Smooth muscle cell (in vitro differentiated cells): Measurements from ENCODE around the gene OR10A3. TPM values are rescaled to one million over a fixed set of nuclear protein-coding genes. Genes with fewer than 3 reads are reported as not detected.

Experiments
- DNase-seq: peaks from one replicate; lab custom pipeline; 2025; ENCODE audit not compliant: unreplicated experiment; lab: John Stamatoyannopoulos, UW
- H2AFZ ChIP-seq: fragments of 200-600 bp; sonication (generic); 2 replicates; pipeline ENCODE4 v1.6.0; 2016; ENCODE audit warnings: antibody characterized with exemption, low read depth, mild to moderate bottlenecking
- H3F3A ChIP-seq: fragments of 200-600 bp; sonication (generic); 2 replicates; pipeline ENCODE4 v1.6.0; 2017; ENCODE audit warnings: antibody characterized with exemption, low read depth
- H3K27ac ChIP-seq: fragments of 200-600 bp; sonication (generic); 2 replicates; pipeline ENCODE4 v1.5.1; 2016; ENCODE audit warnings: low read depth, mild to moderate bottlenecking
- H3K27me3 ChIP-seq: fragments of 200-600 bp; sonication (generic); 2 replicates; pipeline ENCODE4 v1.6.1; 2016; ENCODE audit warnings: low read depth, mild to moderate bottlenecking
- H3K36me3 ChIP-seq: fragments of 200-600 bp; sonication (generic); 2 replicates; pipeline ENCODE4 v1.5.1; 2016; ENCODE audit warnings: low read depth
- H3K4me1 ChIP-seq: fragments of 200-600 bp; sonication (generic); 2 replicates; pipeline ENCODE4 v1.5.1; 2016; ENCODE audit warnings: low read depth
- H3K4me2 ChIP-seq: fragments of 200-600 bp; sonication (generic); 2 replicates; pipeline ENCODE4 v1.6.0; 2016; ENCODE audit warnings: mild to moderate bottlenecking
- H3K4me3 ChIP-seq: fragments of 200-600 bp; sonication (generic); 2 replicates; pipeline ENCODE4 v1.5.1; 2016; ENCODE audit warnings: mild to moderate bottlenecking
- H3K79me2 ChIP-seq: fragments of 200-600 bp; sonication (generic); 2 replicates; pipeline ENCODE4 v1.6.0; 2016; ENCODE audit warnings: low read depth, mild to moderate bottlenecking
- H3K9ac ChIP-seq: fragments of 200-600 bp; sonication (generic); 2 replicates; pipeline ENCODE4 v1.6.0; 2016; ENCODE audit warnings: low read depth
- H3K9me3 ChIP-seq: fragments of 200-600 bp; sonication (generic); replicated peaks from 2 replicates; pipeline ENCODE4 v1.5.1; 2016; ENCODE audit warnings: low read depth
- H4K20me1 ChIP-seq: fragments of 200-600 bp; sonication (generic); 2 replicates; pipeline ENCODE4 v1.6.0; 2016; ENCODE audit warnings: low read depth
- WGBS: methylation state at CpG from one replicate; pipeline ENCODE4 v1.1.7; 2016; ENCODE audit warnings: low lambda C conversion rate; 5-methylcytosine and 5-hydroxymethylcytosine counted together
- polyA plus RNA-seq: library from polyadenylated mRNA; unstranded; fragments of >200 nt; fragmentation: Nextera tagmentation; extraction: Ambion mirVana; gene quantifications from 2 replicates; pipeline ENCODE4 v1.2.1, GENCODE V29; 2016
- total RNA-seq: library from RNA; depleted of rRNA; stranded (reverse); fragments of >200 nt; gene quantifications from 2 replicates; pipeline ENCODE4 v1.2.3, GENCODE V29; 2014
- TF ChIP-seq, protein P1 (sequence below): fragments of 200-600 bp; sonication (generic); IDR thresholded peaks from 2 replicates; pipeline ENCODE4 v1.5.1; 2017; ENCODE audit warnings: borderline replicate concordance, mild to moderate bottlenecking, antibody characterized with exemption; ENCODE audit not compliant: insufficient read depth, poor library complexity, severe bottlenecking

The OR10A3 gene
- total and polyA plus RNA-seq, 2 experiments from 2014 or later: not detected

DNA sequence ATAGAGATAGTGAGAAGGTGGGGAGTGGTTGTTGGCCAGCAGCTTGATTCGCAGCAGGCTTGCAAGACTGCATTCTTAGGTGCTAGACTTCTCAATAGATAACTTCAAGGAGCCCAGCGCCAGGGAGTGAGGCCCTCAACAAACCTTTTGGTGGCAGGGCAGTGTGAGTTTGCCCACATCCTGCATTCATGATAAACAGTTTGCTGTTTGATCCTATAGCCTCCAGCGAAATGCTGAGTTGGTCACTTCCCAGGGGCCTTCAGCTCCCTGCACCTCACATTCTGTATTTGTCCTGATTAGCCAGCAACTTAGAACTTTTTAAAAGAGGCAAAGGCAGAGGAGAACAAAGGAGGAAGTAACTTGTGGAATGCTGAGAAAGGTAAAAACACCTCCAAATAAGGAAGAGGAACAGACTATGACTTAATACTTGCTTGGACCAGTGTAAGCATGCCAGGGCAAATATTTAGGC is 35.5 kb downstream of the OR10A3 start:
- Histone ChIP-seq H3K4me1 (peaks cover 31% of the 10 kb centered on the region), H3K9me3 (no peaks in the 10 kb centered on the region), H3K4me3 (no peak overlapping the region), H4K20me1 (no peaks in the 10 kb centered on the region), H3K9ac (no peak overlapping the region), H3F3A (no peaks in the 10 kb centered on the region), H2AFZ (peak overlapping the region; percentile 22), H3K79me2 (no peaks in the 10 kb centered on the region), H3K4me2 (peak overlapping the region; percentile 64), H3K36me3 (no peaks in the 10 kb centered on the region), H3K27ac (no peak overlapping the region), H3K27me3 (no peaks in the 10 kb centered on the region)
- WGBS: 18% methylated on average over 3 of the region's 3 CpGs
- TF ChIP-seq, protein P1, sequence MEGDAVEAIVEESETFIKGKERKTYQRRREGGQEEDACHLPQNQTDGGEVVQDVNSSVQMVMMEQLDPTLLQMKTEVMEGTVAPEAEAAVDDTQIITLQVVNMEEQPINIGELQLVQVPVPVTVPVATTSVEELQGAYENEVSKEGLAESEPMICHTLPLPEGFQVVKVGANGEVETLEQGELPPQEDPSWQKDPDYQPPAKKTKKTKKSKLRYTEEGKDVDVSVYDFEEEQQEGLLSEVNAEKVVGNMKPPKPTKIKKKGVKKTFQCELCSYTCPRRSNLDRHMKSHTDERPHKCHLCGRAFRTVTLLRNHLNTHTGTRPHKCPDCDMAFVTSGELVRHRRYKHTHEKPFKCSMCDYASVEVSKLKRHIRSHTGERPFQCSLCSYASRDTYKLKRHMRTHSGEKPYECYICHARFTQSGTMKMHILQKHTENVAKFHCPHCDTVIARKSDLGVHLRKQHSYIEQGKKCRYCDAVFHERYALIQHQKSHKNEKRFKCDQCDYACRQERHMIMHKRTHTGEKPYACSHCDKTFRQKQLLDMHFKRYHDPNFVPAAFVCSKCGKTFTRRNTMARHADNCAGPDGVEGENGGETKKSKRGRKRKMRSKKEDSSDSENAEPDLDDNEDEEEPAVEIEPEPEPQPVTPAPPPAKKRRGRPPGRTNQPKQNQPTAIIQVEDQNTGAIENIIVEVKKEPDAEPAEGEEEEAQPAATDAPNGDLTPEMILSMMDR: no peak
- no peak for DNase-seq

DNA sequence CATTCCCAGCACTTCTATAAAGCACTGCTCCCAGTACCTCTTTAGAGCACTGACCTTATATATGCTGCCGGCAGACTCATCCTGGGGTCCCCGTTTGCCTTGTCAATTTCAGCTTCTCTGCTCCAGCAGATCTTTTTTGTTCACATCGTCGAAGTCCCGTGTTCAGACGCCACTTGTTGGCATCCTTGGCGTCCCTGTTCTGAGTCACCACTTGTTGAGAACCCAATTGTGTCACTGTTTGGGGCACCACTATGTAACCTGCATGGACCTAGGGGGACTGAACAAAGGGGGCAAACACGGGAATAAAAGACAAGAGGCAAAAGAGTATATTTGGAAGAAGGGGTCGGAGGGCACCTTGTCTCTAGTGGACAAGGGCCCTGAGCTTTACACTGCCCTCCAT is 36.0 kb downstream of the OR10A3 start:
- Histone ChIP-seq H3K27me3 (no peaks in the 10 kb centered on the region), H3K4me3 (peak overlapping the region; percentile 13), H3F3A (no peaks in the 10 kb centered on the region), H3K79me2 (no peaks in the 10 kb centered on the region), H3K4me2 (peak overlapping the region; percentile 64), H4K20me1 (no peaks in the 10 kb centered on the region), H3K36me3 (no peaks in the 10 kb centered on the region), H2AFZ (peak overlapping the region; percentile 22), H3K9me3 (no peaks in the 10 kb centered on the region), H3K4me1 (peaks cover 27% of the 10 kb centered on the region), H3K9ac (no peak overlapping the region), H3K27ac (peak overlapping the region; percentile 39)
- DNase-seq: no peak
- WGBS: 36% methylated on average over 9 of the region's 9 CpGs
- TF ChIP-seq, protein P1: no peak

DNA sequence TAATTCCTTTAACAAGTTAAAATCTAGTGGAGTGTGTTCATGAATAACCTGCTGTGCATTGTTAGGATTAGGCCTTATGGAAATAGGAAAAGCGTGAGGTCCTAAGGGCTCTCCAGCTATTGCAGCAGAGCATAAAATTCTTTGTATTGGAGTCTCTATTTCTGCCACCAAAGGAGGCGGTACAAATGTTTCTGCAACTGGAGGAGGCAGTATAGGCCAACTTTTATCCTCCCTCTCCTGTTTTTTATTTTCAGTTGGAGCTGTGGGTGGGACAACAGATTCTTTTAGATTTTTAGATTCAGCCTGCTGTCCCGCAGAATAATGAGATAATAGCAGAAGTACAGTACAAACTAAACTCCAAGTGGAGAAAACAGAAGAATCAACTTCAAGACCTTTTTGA is 36.6 kb downstream of the OR10A3 start:
- H4K20me1 ChIP-seq: no peaks in the 10 kb centered on the region
- peak overlapping the region; percentile 13 for H3K4me3 ChIP-seq
- H3K27me3 ChIP-seq: no peaks in the 10 kb centered on the region
- H3F3A ChIP-seq: no peaks in the 10 kb centered on the region
- H3K79me2 ChIP-seq: no peaks in the 10 kb centered on the region
- no peak for DNase-seq
- H2AFZ ChIP-seq: peak overlapping the region; percentile 22
- 36% methylated on average over 3 of the region's 3 CpGs for WGBS
- peaks cover 24% of the 10 kb centered on the region for H3K4me1 ChIP-seq
- H3K36me3 ChIP-seq: no peaks in the 10 kb centered on the region
- no peaks in the 10 kb centered on the region for H3K9me3 ChIP-seq
- TF ChIP-seq, protein P1: peak; percentile 20
- no peak overlapping the region for H3K9ac ChIP-seq
- peak overlapping the region; percentile 64 for H3K4me2 ChIP-seq
- H3K27ac ChIP-seq: peak overlapping the region; percentile 39

DNA sequence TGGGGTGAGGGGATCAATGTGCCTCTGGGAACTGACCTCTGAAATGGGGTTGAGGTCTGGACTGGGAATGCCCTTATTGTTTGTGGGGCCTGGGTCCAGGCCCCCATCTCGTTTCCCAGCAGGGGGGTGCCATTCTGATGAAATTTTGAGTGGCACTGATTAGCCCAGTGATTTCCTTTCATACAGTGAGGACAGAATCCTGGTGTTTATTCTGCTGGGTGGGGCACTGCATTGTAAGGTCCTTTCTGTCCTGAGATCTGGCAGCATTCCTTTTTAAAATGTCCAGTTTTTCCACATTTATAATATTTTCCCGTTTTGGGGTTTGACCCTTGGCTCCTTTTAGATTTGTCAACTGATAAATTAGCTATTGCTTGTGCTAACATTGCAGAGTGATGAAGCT is 37.6 kb downstream of the OR10A3 start:
- H3K9me3 ChIP-seq: no peaks in the 10 kb centered on the region
- H3K9ac ChIP-seq: no peak overlapping the region
- WGBS: 39% methylated on average over 2 of the region's 2 CpGs
- no peaks in the 10 kb centered on the region for H3K27me3 ChIP-seq
- H3K79me2 ChIP-seq: no peaks in the 10 kb centered on the region
- no peak overlapping the region for H2AFZ ChIP-seq
- H3K4me2 ChIP-seq: peak overlapping the region; percentile 64
- H3F3A ChIP-seq: no peaks in the 10 kb centered on the region
- no peak overlapping the region for H3K4me3 ChIP-seq
- peaks cover 24% of the 10 kb centered on the region for H3K4me1 ChIP-seq
- DNase-seq: no peak
- no peaks in the 10 kb centered on the region for H3K36me3 ChIP-seq
- H4K20me1 ChIP-seq: no peaks in the 10 kb centered on the region
- H3K27ac ChIP-seq: no peak overlapping the region
- TF ChIP-seq, protein P1: no peak
